Fibroblast of skin of left biceps (primary cell): ENCODE measurements around the gene SLC2A5.

Source experiments
- DNase-seq, 2 experiments: peaks; one replicate each; pipeline ENCODE4 v3.0.0-alpha.2; 2013; ENCODE audit warnings: low read depth in 2 of 2

Gene SLC2A5

GRCh38 chr1:9088807-9089206 is 19.4 kb upstream of the SLC2A5 start:
- DNase-seq: no peak

- DNase-seq: no peak
Measured at GRCh38 chr1:9087411-9088125, 18.1 kb upstream of the SLC2A5 start.

GRCh38 chr1:9086796-9087195 is 17.4 kb upstream of the SLC2A5 start:
- no peak for DNase-seq

- DNase-seq: no peak
Measured at GRCh38 chr1:9086045-9086444, 16.6 kb upstream of the SLC2A5 start.

- no peak for DNase-seq
Measured at GRCh38 chr1:9085306-9085940, 16.0 kb upstream of the SLC2A5 start.

GRCh38 chr1:9084906-9085305 is 15.5 kb upstream of the SLC2A5 start:
- DNase-seq: no peak

GRCh38 chr1:9081473-9081872 is 12.0 kb upstream of the SLC2A5 start:
- no peak for DNase-seq

GRCh38 chr1:9080705-9081291 is 11.4 kb upstream of the SLC2A5 start:
- no peak for DNase-seq

GRCh38 chr1:9079988-9080704 is 10.7 kb upstream of the SLC2A5 start:
- DNase-seq: no peak

- no peak for DNase-seq
Measured at GRCh38 chr1:9078752-9079500, 9.5 kb upstream of the SLC2A5 start.

- DNase-seq: no peak
Measured at GRCh38 chr1:9078015-9078751, 8.7 kb upstream of the SLC2A5 start.

- DNase-seq: no peak
Measured at GRCh38 chr1:9075022-9075421, 5.6 kb upstream of the SLC2A5 start.

- DNase-seq: no peak
Measured at GRCh38 chr1:9073143-9073542, 3.7 kb upstream of the SLC2A5 start.

- DNase-seq: no peak
Measured at GRCh38 chr1:9071554-9072235, 2.3 kb upstream of the SLC2A5 start.

GRCh38 chr1:9070486-9070885 is 1.1 kb upstream of the SLC2A5 start:
- no peak for DNase-seq

- no peak for DNase-seq
Measured at GRCh38 chr1:9068981-9069325, 482 bp downstream of the SLC2A5 start.

- peak; percentile 79 for DNase-seq
Measured at GRCh38 chr1:9066945-9067807, 2.3 kb downstream of the SLC2A5 start.

GRCh38 chr1:9065213-9065751 is 4.2 kb downstream of the SLC2A5 start:
- DNase-seq: no peak

GRCh38 chr1:9062846-9063245 is 6.6 kb downstream of the SLC2A5 start:
- no peak for DNase-seq
